Parathyroid adenoma (tissue), 2 donors: Measurements from ENCODE around the gene CYB561.

Experiments
- H2AFZ ChIP-seq: fragments of 300-600 bp; sonication (generic); one replicate; pipeline ENCODE4 v1.7.0; 2017; ENCODE audit warnings: antibody characterized with exemption, mild to moderate bottlenecking
- H3K27ac ChIP-seq: fragments of 300-600 bp; sonication (generic); one replicate; pipeline ENCODE4 v1.7.0; 2017
- H3K27me3 ChIP-seq: fragments of 300-600 bp; sonication (generic); one replicate; pipeline ENCODE4 v1.7.0; 2017; ENCODE audit warnings: low read length; ENCODE audit not compliant: control insufficient read depth, insufficient read depth
- H3K36me3 ChIP-seq: fragments of 300-600 bp; sonication (generic); one replicate; pipeline ENCODE4 v1.7.0; 2017; ENCODE audit warnings: low read length; ENCODE audit not compliant: control insufficient read depth, insufficient read depth
- H3K4me1 ChIP-seq: fragments of 300-600 bp; sonication (generic); one replicate; pipeline ENCODE4 v1.7.0; 2017; ENCODE audit warnings: control low read depth
- H3K4me2 ChIP-seq: fragments of 300-600 bp; sonication (generic); one replicate; pipeline ENCODE4 v1.7.0; 2017; ENCODE audit warnings: low read length
- H3K4me3 ChIP-seq: fragments of 300-600 bp; sonication (generic); one replicate; pipeline ENCODE4 v1.7.0; 2017; ENCODE audit warnings: low read depth, low read length
- H3K79me2 ChIP-seq: fragments of 300-600 bp; sonication (generic); one replicate; pipeline ENCODE4 v1.7.0; 2017; ENCODE audit warnings: control low read depth
- H3K9ac ChIP-seq: fragments of 300-600 bp; sonication (generic); one replicate; pipeline ENCODE4 v1.7.0; 2017; ENCODE audit warnings: mild to moderate bottlenecking
- H3K9me3 ChIP-seq: fragments of 300-600 bp; sonication (generic); one replicate; pipeline ENCODE4 v1.7.0; 2017; ENCODE audit warnings: low read length; ENCODE audit not compliant: control insufficient read depth
- CTCF ChIP-seq: fragments of 300-600 bp; sonication (generic); IDR thresholded peaks from one replicate; pipeline ENCODE4 v1.7.0; 2017; ENCODE audit warnings: antibody characterized with exemption, mild to moderate bottlenecking
- donor health status: primary hyperparathyroidism.

The CYB561 gene

GRCh38 chr17:63438092-63439051 lies 7.7 kb downstream of the CYB561 start:
- H3K4me2 ChIP-seq = no peak overlapping the region
- peak overlapping the region; percentile 98 for H3K27ac ChIP-seq
- H3K27me3 ChIP-seq = no peaks in the 10 kb centered on the region
- H3K9ac ChIP-seq = no peak overlapping the region
- H3K36me3 ChIP-seq = no peaks in the 10 kb centered on the region
- peak overlapping the region; percentile 25 for H2AFZ ChIP-seq
- peaks cover 23% of the 10 kb centered on the region for H3K79me2 ChIP-seq
- no peak overlapping the region for H3K4me3 ChIP-seq
- H3K4me1 ChIP-seq = peaks cover 86% of the 10 kb centered on the region
- no peaks in the 10 kb centered on the region for H3K9me3 ChIP-seq
- no peak for TF ChIP-seq CTCF

- no peak for TF ChIP-seq CTCF
- Histone ChIP-seq H3K79me2 (peaks cover 23% of the 10 kb centered on the region), H3K4me2 (no peak overlapping the region), H3K27ac (peak overlapping the region; percentile 97), H3K36me3 (no peaks in the 10 kb centered on the region), H3K9ac (peak overlapping the region; percentile 56), H2AFZ (no peak overlapping the region), H3K27me3 (no peaks in the 10 kb centered on the region), H3K4me3 (no peak overlapping the region), H3K9me3 (no peaks in the 10 kb centered on the region), H3K4me1 (peaks cover 78% of the 10 kb centered on the region)
These were observed 8.6 kb downstream of the CYB561 start for GRCh38 chr17:63437287-63438091.

GRCh38 chr17:63436523-63437110 lies 9.5 kb downstream of the CYB561 start:
- Histone ChIP-seq H3K4me1 (peaks cover 69% of the 10 kb centered on the region), H2AFZ (no peak overlapping the region), H3K4me3 (no peak overlapping the region), H3K79me2 (peaks cover 23% of the 10 kb centered on the region), H3K27me3 (no peaks in the 10 kb centered on the region), H3K9me3 (no peaks in the 10 kb centered on the region), H3K36me3 (no peaks in the 10 kb centered on the region), H3K9ac (peak overlapping the region; percentile 56), H3K4me2 (peak overlapping the region; percentile 11), H3K27ac (peak overlapping the region; percentile 97)
- TF ChIP-seq CTCF = peak; percentile 31

GRCh38 chr17:63435681-63436522 lies 10.2 kb downstream of the CYB561 start:
- Histone ChIP-seq H3K4me1 (peaks cover 62% of the 10 kb centered on the region), H3K9me3 (no peaks in the 10 kb centered on the region), H3K27ac (peak overlapping the region; percentile 97), H3K4me3 (no peak overlapping the region), H3K36me3 (no peaks in the 10 kb centered on the region), H3K4me2 (peak overlapping the region; percentile 11), H3K9ac (no peak overlapping the region), H2AFZ (no peak overlapping the region), H3K27me3 (no peaks in the 10 kb centered on the region), H3K79me2 (peaks cover 23% of the 10 kb centered on the region)
- peak; percentile 93 for TF ChIP-seq CTCF
